Liver (tissue), 3 donors: ENCODE data around the gene ZNF837.
"Not testable (repeated sequence)": the region's sequence is repeated elsewhere in the genome, so short reads cannot be mapped to it uniquely, and the experiment has no call there.

Source experiments
- EGR1 ChIP-seq, 2 donors: IDR thresholded peaks; 2 replicates each; pipeline ENCODE4 v1.6.1; 2016 to 2018; ENCODE audit warnings: antibody characterized with exemption in 2 of 2, low read depth in 2 of 2
- GABPA ChIP-seq, 2 donors: IDR thresholded peaks in 1 of 2; conservative IDR thresholded peaks in 1 of 2; 2 replicates each; pipeline ENCODE4 v1.6.1; 2016; ENCODE audit warnings: antibody characterized with exemption in 2 of 2, mild to moderate bottlenecking in 1 of 2, moderate library complexity in 1 of 2
- RAD21 ChIP-seq, 2 donors: IDR thresholded peaks; 2 replicates each; pipeline ENCODE4 v1.6.1; 2016; ENCODE audit warnings: antibody characterized with exemption in 2 of 2, mild to moderate bottlenecking in 2 of 2
- SP1 ChIP-seq: IDR thresholded peaks from 2 replicates; pipeline ENCODE4 v1.6.1; 2018; ENCODE audit warnings: antibody characterized with exemption, mild to moderate bottlenecking
- TAF1 ChIP-seq: conservative IDR thresholded peaks from 2 replicates; pipeline ENCODE4 v1.6.1; 2016; ENCODE audit warnings: antibody characterized with exemption, mild to moderate bottlenecking
- YY1 ChIP-seq: IDR thresholded peaks from 2 replicates; pipeline ENCODE4 v1.6.1; 2016; ENCODE audit warnings: antibody characterized with exemption, mild to moderate bottlenecking
- TF ChIP-seq, protein P1 (sequence below): fragments of 150-350 bp; IDR thresholded peaks from 2 replicates; pipeline ENCODE4 v1.5.1; 2017; ENCODE audit warnings: improper control_type of control experiment, low read depth, low read length; ENCODE audit not compliant: missing input control
- TF ChIP-seq, protein P2 (sequence below): IDR thresholded peaks from 2 replicates; pipeline ENCODE4 v1.6.1; 2016; ENCODE audit warnings: antibody characterized with exemption
- TF ChIP-seq, protein P3 (sequence below): IDR thresholded peaks from 2 replicates; pipeline ENCODE4 v1.6.1; 2016; ENCODE audit warnings: antibody characterized with exemption, mild to moderate bottlenecking
- TF ChIP-seq, protein P4 (sequence below): IDR thresholded peaks from 2 replicates; pipeline ENCODE4 v1.6.1; 2016; ENCODE audit warnings: antibody characterized with exemption
- donor health status: healthy.
- donor health status: healthy.

DNA sequence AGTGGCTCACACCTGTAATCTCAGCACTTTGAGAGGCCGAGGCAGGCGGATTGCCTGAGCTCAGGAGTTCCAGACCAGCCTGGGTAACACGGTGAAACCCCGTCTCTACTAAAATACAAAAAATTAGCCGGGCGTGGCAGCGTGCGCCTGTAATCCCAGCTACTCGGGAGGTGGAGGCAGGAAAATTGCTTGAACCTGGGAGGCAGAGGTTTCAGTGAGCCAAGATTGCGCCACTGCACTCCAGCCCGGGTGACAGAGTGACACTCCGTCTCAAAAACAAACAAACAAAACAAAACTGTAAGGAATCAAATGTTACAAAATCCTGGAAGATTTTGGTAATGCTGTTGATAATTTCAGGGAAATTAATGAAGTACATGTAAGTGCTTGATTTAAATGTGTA is 32.8 kb downstream of the ZNF837 start:
- TF ChIP-seq, protein P1, sequence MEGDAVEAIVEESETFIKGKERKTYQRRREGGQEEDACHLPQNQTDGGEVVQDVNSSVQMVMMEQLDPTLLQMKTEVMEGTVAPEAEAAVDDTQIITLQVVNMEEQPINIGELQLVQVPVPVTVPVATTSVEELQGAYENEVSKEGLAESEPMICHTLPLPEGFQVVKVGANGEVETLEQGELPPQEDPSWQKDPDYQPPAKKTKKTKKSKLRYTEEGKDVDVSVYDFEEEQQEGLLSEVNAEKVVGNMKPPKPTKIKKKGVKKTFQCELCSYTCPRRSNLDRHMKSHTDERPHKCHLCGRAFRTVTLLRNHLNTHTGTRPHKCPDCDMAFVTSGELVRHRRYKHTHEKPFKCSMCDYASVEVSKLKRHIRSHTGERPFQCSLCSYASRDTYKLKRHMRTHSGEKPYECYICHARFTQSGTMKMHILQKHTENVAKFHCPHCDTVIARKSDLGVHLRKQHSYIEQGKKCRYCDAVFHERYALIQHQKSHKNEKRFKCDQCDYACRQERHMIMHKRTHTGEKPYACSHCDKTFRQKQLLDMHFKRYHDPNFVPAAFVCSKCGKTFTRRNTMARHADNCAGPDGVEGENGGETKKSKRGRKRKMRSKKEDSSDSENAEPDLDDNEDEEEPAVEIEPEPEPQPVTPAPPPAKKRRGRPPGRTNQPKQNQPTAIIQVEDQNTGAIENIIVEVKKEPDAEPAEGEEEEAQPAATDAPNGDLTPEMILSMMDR, result not testable (repeated sequence)
- TF ChIP-seq, protein P2, sequence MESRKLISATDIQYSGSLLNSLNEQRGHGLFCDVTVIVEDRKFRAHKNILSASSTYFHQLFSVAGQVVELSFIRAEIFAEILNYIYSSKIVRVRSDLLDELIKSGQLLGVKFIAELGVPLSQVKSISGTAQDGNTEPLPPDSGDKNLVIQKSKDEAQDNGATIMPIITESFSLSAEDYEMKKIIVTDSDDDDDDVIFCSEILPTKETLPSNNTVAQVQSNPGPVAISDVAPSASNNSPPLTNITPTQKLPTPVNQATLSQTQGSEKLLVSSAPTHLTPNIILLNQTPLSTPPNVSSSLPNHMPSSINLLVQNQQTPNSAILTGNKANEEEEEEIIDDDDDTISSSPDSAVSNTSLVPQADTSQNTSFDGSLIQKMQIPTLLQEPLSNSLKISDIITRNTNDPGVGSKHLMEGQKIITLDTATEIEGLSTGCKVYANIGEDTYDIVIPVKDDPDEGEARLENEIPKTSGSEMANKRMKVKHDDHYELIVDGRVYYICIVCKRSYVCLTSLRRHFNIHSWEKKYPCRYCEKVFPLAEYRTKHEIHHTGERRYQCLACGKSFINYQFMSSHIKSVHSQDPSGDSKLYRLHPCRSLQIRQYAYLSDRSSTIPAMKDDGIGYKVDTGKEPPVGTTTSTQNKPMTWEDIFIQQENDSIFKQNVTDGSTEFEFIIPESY, result not testable (repeated sequence)
- not testable (repeated sequence) for TF ChIP-seq GABPA (IDR thresholded peaks at IDR 0.05 in 1 of 2, conservative IDR thresholded peaks at IDR 0.05 in 1 of 2); YY1; TAF1; EGR1 (IDR thresholded peaks at IDR 0.05; ENCODE audit: low read depth in 2 of 2)
- TF ChIP-seq SP1 (peak; percentile 8), RAD21 (IDR thresholded peaks at IDR 0.05) (peak in 1 of 2 donors; percentile 8)
- TF ChIP-seq, protein P3, sequence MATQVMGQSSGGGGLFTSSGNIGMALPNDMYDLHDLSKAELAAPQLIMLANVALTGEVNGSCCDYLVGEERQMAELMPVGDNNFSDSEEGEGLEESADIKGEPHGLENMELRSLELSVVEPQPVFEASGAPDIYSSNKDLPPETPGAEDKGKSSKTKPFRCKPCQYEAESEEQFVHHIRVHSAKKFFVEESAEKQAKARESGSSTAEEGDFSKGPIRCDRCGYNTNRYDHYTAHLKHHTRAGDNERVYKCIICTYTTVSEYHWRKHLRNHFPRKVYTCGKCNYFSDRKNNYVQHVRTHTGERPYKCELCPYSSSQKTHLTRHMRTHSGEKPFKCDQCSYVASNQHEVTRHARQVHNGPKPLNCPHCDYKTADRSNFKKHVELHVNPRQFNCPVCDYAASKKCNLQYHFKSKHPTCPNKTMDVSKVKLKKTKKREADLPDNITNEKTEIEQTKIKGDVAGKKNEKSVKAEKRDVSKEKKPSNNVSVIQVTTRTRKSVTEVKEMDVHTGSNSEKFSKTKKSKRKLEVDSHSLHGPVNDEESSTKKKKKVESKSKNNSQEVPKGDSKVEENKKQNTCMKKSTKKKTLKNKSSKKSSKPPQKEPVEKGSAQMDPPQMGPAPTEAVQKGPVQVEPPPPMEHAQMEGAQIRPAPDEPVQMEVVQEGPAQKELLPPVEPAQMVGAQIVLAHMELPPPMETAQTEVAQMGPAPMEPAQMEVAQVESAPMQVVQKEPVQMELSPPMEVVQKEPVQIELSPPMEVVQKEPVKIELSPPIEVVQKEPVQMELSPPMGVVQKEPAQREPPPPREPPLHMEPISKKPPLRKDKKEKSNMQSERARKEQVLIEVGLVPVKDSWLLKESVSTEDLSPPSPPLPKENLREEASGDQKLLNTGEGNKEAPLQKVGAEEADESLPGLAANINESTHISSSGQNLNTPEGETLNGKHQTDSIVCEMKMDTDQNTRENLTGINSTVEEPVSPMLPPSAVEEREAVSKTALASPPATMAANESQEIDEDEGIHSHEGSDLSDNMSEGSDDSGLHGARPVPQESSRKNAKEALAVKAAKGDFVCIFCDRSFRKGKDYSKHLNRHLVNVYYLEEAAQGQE, result not testable (repeated sequence)
- TF ChIP-seq, protein P4, sequence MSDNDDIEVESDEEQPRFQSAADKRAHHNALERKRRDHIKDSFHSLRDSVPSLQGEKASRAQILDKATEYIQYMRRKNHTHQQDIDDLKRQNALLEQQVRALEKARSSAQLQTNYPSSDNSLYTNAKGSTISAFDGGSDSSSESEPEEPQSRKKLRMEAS, result not testable (repeated sequence)
